GM12878 (cell line): ENCODE results near the gene CCNJL. TPM values are rescaled to one million over a fixed set of nuclear protein-coding genes. Genes with fewer than 3 reads are reported as not detected.

Source experiments
- ATAC-seq: fragments of 200-7000 bp; cut with Tn5 transposase; 3 replicates; pipeline ENCODE4 v1.9.1; 2020; ENCODE audit warnings: mild to moderate bottlenecking, moderate library complexity
- BruUV-seq: library from RNA; stranded (reverse); fragments of 400-500 nt; replicated peaks from 2 replicates; lab custom pipeline; 2021; lab: Mats Ljungman, UMichigan
- CTCF ChIA-PET: fragments of 300-600 bp; sonication (Branson Sonifier 250); formaldehyde crosslinking; extraction: SDS; loops from one replicate; lab custom pipeline; 2021; ENCODE audit warnings: inconsistent platforms; lab: Yijun Ruan, JAX
- POLR2A ChIA-PET: fragments of 350-600 bp; formaldehyde crosslinking; extraction: SDS; loops from one replicate; lab custom pipeline; 2021; ENCODE audit warnings: inconsistent platforms; lab: Charles Lee
- RAD21 ChIA-PET: fragments of 300-600 bp; sonication (Branson Sonifier 250); formaldehyde crosslinking; loops from one replicate; lab custom pipeline; 2023; ENCODE audit warnings: antibody characterized with exemption; ENCODE audit not compliant: unreplicated experiment; lab: Charles Lee
- SMC1A ChIA-PET: fragments of 300-600 bp; sonication (Branson Sonifier 250); formaldehyde crosslinking; loops from one replicate; lab custom pipeline; 2023; ENCODE audit not compliant: unreplicated experiment, uncharacterized antibody; lab: Charles Lee
- DNase-seq: peaks from one replicate; pipeline ENCODE4 v3.0.0-alpha.2; 2011; ENCODE audit warnings: low read depth, low spot score
- FAIRE-seq: peaks from 3 replicates; lab custom pipeline; 2011; peaks lifted over from hg19 to GRCh38; lab: Jason Lieb, UNC
- H2AFZ ChIP-seq: 2 replicates; pipeline ENCODE4 v1.6.0; 2011; ENCODE audit warnings: low read depth, low read length, control low read depth; ENCODE audit not compliant: control insufficient read depth
- H3K27ac ChIP-seq: 2 replicates; pipeline ENCODE4 v1.5.1; 2011; ENCODE audit warnings: control low read depth; ENCODE audit not compliant: control insufficient read depth, insufficient read depth
- H3K27me3 ChIP-seq, 2 experiments: replicated peaks in 1 of 2; 2 replicates each; pipeline versions ENCODE4 v1.6.0 to v1.6.1; 2011; ENCODE audit warnings: low read length in 1 of 2; ENCODE audit not compliant: control insufficient read depth in 2 of 2, insufficient read depth in 2 of 2
- H3K36me3 ChIP-seq, 2 experiments: 2 replicates each; pipeline ENCODE4 v1.5.1; 2011; ENCODE audit warnings: low read length in 1 of 2; ENCODE audit not compliant: control insufficient read depth in 2 of 2, insufficient read depth in 2 of 2
- H3K4me1 ChIP-seq: 2 replicates; pipeline ENCODE4 v1.6.1; 2011; ENCODE audit warnings: mild to moderate bottlenecking, low read length, moderate library complexity, mixed read lengths; ENCODE audit not compliant: control insufficient read depth, insufficient read depth
- H3K4me2 ChIP-seq: 2 replicates; pipeline ENCODE4 v1.6.0; 2011; ENCODE audit warnings: control low read depth; ENCODE audit not compliant: control insufficient read depth, insufficient read depth
- H3K4me3 ChIP-seq: fragments of 200-600 bp; sonication (generic); 2 replicates; pipeline ENCODE4 v1.5.1; 2016
- H3K79me2 ChIP-seq: 2 replicates; pipeline ENCODE4 v1.6.0; 2011; ENCODE audit warnings: low read length; ENCODE audit not compliant: control insufficient read depth, insufficient read depth
- H3K9ac ChIP-seq: 2 replicates; pipeline ENCODE4 v1.8.0; 2011; ENCODE audit warnings: low read length, control low read depth, mixed read lengths; ENCODE audit not compliant: control insufficient read depth, insufficient read depth
- H3K9me3 ChIP-seq: replicated peaks from 3 replicates; pipeline ENCODE4 v1.5.1; 2011; ENCODE audit warnings: mild to moderate bottlenecking, low read length; ENCODE audit not compliant: control insufficient read depth, insufficient read depth
- H4K20me1 ChIP-seq: 2 replicates; pipeline ENCODE4 v1.6.0; 2011; ENCODE audit not compliant: control insufficient read depth, insufficient read depth
- CBFB ChIP-seq: IDR thresholded peaks from 2 replicates; pipeline ENCODE4 v1.6.1; 2016; ENCODE audit warnings: antibody characterized with exemption, low read depth
- E4F1 ChIP-seq: fragments of 450-650 bp; IDR thresholded peaks from 2 replicates; pipeline ENCODE4 v1.6.1; 2018; ENCODE audit warnings: borderline replicate concordance, mild to moderate bottlenecking; ENCODE audit not compliant: partially characterized antibody
- PKNOX1 ChIP-seq: fragments of 450-650 bp; IDR thresholded peaks from 2 replicates; pipeline ENCODE4 v1.6.1; 2016; ENCODE audit warnings: mild to moderate bottlenecking
- ZBTB11 ChIP-seq: fragments of 450-650 bp; formaldehyde crosslinking; IDR thresholded peaks from 2 replicates; pipeline ENCODE4 v1.5.0; 2022; ENCODE audit warnings: mild to moderate bottlenecking, missing genetic modification characterization
- WGBS: methylation state at CpG from one replicate; pipeline ENCODE4 v1.1.6; 2016; ENCODE audit warnings: low lambda C conversion rate; ENCODE audit not compliant: insufficient replicate concordance, insufficient coverage; ENCODE audit errors: missing lambda C conversion rate; 5-methylcytosine and 5-hydroxymethylcytosine counted together
- in situ Hi-C: fragments of 300-500 bp; cut with MboI; formaldehyde crosslinking; loops from 9 replicates; pipeline ENCODE4 v1.14.3; 2018; ENCODE audit warnings: mixed read lengths
- intact Hi-C: fragments of 100-400 bp; cut with micrococcal nuclease; formaldehyde crosslinking; loops from one replicate; pipeline ENCODE4 v1.14.2; 2022; ENCODE audit not compliant: unreplicated experiment
- polyA plus RNA-seq, 11 experiments: library from polyadenylated mRNA; depleted of rRNA in 4 of 11; unstranded in 6 of 11; stranded (reverse) in 5 of 11; fragments of >200 nt; fragmentation: Nextera tagmentation in 4 of 11; fragmentation: Illumina TruSeq in 1 of 11; extraction: Ambion mirVana in 4 of 11; extraction: Trizol in 1 of 11; gene quantifications; 1 replicate in 1 of 11; 2 replicates in 10 of 11; pipeline versions ENCODE4 v1.2.1 to v1.2.3, GENCODE V29; 2011 to 2016; ENCODE audit warnings: inconsistent platforms in 2 of 11, missing spikeins in 2 of 11, low read depth in 1 of 11
- total RNA-seq, 4 experiments: library from RNA; depleted of rRNA in 3 of 4; stranded (reverse); fragments of >200 nt in 3 of 4; fragmentation: Illumina TruSeq in 1 of 4; extraction: Trizol in 1 of 4; gene quantifications; 2 replicates each; pipeline versions ENCODE4 v1.2.1 to v1.2.3, GENCODE V29; 2013 to 2021

CCNJL gene
- total and polyA plus RNA-seq, 10 of the 15 experiments (the other 5 are each of a cell fraction or from before 2014, with no cell fraction given): 0.09 to 0.20 (median 0.10) TPM; not detected in 7

GRCh38 chr5:160360310-160360709 lies 47.9 kb upstream of the CCNJL start:
- no peak for TF ChIP-seq E4F1
- no peak for TF ChIP-seq ZBTB11 (CRISPR knock-in tag)
- no peak for TF ChIP-seq CBFB
- TF ChIP-seq PKNOX1: no peak
- in situ Hi-C loops (no loop called here), intact Hi-C loops (no loop called here)
- ChIA-PET CTCF (interaction anchor here (0.6 to 1.5 kb wide), 3 partner anchors 60 to 339 kb away, joined by 3 to 5 read pairs (median 3); no protein-coding TSS in a partner anchor), RAD21 (no interaction called here), POLR2A (interaction anchor here (0.7 kb wide), 1 partner anchor 281 kb away, joined by 4 read pairs; no protein-coding TSS in a partner anchor), SMC1A (interaction anchor here (0.5 kb wide), 1 partner anchor 29 kb away, joined by 4 read pairs; no protein-coding TSS in a partner anchor)
- H3K36me3 ChIP-seq: no peaks in the 10 kb centered on the region
- FAIRE-seq: no peak
- peaks cover 0 to 3% of the 10 kb centered on the region in 2 experiments; a peak in 1 of 4 replicates for H3K27me3 ChIP-seq
- H3K79me2 ChIP-seq: no peaks in the 10 kb centered on the region
- no peaks in the 10 kb centered on the region for H3K9me3 ChIP-seq
- 37% methylated on average over 3 of the region's 3 CpGs for WGBS
- H2AFZ ChIP-seq: no peak overlapping the region
- H3K4me1 ChIP-seq: no peaks in the 10 kb centered on the region
- no peak overlapping the region for H3K27ac ChIP-seq
- H3K4me2 ChIP-seq: no peak overlapping the region
- DNase-seq: no peak
- ATAC-seq: peak; percentile 21; the same call in 1 of the 3 replicates
- BruUV-seq: no TSS peak
- H4K20me1 ChIP-seq: no peaks in the 10 kb centered on the region
- H3K4me3 ChIP-seq: no peak overlapping the region
- no peak overlapping the region for H3K9ac ChIP-seq
